ENCODE results near the gene PRKG1.

- TF ChIP-seq ESRRA (CRISPR knock-in tag; IDR thresholded peaks at IDR 0.05; ENCODE audit: borderline replicate concordance) (no peak), CTCF (IDR thresholded peaks at IDR 0.05) (no peak), AFF4 (CRISPR knock-in tag; IDR thresholded peaks at IDR 0.05; ENCODE audit: borderline replicate concordance) (no peak), E2F5 (CRISPR knock-in tag; IDR thresholded peaks at IDR 0.05) (no peak)
Observed at GRCh38 chr10:51397244-51397643, 323.0 kb downstream of the PRKG1 start.

All from WTC11 (cell line).